Non-pigmented ciliary epithelial cell (primary cell): ENCODE data around the gene TLR5.

Experiments
- DNase-seq: peaks from one replicate; pipeline ENCODE4 v3.0.0-alpha.2; 2010; ENCODE audit warnings: low read depth

TLR5 gene

DNA sequence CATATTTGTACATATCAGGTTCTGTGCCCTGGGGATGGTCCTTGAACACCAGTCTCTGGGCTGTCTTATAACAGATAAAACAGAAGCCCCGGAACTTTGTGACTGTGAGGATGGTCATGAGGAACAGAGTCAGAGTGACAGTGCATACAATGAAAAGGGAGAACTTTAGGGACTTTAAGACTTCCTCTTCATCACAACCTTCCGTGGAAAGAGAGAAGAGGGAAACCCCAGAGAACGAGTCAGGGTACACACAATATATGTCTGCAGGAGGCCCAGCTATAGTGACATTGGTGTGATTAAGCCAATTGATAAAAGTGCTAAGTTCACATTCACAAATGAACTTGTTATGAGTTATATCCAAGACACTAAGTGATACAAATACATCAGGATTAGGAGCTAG, 32.1 kb downstream of the TLR5 start:
- no peak for DNase-seq

DNA sequence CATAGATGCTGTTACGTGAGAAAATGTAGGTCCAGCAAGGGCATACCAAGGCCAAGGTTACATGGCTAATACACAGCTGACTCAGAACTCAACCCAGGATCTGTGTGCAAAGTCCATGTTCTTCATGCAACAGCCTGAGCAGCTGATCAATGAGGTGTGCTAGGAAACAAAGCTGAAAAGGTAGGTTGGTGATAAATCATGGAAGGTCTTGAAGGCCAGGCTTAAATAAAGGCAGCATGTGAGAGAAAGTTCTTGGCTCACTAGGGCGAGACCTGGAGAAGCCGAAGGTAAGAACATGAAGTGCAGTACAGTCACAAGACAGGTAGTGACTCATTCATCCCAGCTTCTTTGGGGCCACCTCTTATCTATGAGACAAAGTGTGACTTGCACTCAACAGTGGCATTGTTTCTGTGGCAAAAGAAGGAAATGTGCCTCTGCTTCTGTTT, 33.4 kb downstream of the TLR5 start:
- no peak for DNase-seq

DNA sequence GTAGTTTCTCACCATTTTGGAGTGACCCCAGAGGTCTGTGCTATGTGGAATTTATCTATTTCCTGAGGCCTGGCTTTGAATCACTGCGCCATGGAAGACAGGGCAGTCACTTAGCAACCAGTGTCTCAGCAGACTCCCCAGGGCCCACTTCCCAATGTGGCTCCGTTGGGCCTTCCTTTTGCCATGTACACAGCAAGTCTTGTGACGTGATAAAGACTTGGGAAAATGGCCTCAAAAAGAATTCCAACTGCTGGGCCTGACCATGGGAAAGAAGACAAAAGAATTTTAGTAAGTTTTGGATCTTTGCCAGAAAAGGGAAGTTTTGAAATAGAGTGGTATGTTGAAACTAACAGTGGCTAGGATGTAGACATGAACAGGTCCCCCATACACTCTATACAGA, 36.2 kb downstream of the TLR5 start:
- no peak for DNase-seq

DNA sequence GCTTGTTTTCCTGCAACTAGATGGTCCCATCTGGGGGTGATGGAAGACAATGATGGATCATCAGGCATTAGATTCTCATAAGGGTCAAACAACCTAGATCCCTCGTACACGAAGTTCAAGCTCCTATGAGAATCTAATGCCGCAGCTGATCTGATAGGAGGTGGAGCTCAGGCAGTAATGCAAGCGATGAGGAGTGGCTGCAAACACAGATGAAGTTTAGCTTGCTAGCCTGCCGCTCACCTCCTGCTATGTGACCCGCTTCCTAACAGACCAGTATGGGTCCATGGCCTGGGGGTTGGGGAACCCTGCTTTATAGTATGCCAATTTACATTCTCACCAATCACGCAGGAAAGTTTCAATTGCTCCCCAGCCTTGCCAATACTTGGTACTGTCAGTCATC, 37.5 kb downstream of the TLR5 start:
- no peak for DNase-seq

DNA sequence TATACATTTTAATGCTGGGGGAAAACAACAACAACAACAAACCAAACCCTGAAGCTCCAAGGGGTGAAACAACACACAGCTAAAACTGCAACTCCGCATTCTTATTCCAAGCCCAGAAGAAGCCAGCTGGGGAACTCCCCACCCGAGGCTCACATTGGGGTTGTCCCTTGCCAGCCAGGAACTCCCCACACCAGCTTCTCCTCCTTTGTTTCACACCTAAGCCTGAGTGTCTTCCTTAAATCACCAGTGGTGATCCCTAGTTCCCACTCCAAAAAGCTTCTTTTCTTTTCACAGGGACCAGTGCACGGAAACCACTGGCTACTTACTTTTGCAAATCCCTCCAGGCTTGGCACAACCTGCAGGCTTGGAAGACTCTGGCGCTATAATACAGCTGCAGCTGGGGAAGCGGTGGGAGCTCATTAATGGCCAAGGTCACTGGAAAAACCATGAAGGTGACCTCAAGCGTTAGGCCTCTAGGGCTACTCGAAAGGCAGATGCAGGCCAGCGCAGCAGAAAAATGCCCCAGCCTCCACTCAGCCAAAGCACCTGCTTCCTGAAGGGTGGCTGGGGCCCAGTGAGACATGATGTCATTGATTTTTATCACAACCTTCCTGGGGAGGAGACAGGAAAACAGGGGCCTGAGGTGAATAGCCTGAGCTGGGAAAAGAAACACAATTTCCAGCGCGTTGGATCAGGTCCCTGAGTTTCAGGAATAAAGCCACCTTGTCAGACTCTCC, 40.1 kb downstream of the TLR5 start:
- DNase-seq: no peak

DNA sequence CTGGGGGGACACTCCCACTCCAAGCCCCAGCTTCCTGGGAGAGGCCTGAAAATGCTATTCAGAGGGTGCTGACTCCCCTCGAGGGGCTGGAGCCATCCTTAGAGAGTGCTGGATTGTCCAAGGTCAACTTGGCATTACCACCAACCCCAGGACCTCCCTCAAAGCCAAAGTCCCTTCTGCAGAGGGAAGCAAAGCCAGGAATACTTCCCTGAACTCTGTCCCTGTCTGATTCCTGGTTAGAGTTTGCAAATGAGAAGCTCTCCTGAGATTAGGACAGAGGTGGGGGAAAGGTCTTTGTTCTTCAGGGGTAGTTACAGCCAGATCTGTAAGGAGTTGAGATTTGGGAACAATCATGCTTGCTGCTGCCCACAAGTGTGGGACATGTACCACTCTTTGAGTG, 45.3 kb downstream of the TLR5 start:
- no peak for DNase-seq

DNA sequence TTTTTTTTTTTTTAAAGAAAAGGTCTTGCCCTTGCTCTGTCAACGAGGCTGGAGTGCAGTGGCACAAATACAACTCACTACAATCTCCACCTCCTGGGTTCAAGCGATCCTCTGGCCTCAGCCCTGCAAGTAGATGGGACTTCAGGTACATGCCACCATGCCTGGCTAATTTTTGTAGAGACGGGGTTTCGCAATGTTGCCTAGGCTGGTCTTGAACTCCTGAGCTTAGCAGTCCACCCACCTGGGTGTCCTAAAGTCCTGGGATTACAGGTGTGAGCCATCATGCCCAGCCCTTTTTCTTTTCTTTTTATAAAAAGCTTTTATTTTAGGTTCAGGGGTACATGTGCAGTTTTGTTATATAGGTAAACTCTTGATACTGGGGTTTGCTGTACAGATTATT, 47.2 kb downstream of the TLR5 start:
- DNase-seq: no peak

DNA sequence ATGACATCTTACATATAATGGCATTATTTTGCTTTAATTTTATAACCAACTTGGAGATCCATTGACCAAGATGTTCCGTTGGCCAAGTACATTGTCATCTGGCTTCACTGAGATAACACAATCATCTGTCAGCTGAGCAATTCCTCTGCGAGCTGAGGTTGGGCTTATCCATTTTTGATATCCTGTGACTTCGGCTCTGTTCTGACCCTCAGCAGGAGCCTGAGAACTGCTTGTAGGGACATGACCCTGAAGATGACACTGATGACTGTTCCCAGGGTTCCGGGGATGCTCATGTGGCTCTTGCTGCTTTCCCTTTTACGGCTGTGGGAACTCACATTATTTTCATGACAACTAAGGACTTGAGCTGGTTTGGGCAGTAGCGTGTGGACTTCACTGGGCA, 51.2 kb downstream of the TLR5 start:
- DNase-seq: no peak

DNA sequence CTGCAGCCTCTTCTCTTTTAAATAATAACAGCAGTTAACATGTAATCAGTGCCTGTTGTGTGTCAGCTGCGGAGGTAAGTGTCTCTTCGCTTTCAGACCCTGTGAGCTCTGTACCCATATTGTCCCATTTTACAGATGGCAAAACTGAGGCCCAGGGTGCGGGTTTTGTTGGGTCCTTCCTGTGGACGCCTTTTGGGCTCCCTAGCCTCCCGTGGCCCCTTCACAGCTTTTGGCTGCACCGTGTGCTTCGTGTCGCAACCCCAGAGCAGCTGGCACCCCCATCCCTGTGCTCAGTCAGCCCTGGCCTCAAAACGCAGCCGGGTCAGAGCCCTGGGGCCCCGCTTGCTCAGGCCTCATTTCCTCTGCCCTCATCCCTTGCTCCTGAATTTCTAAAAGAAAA, 53.8 kb downstream of the TLR5 start:
- no peak for DNase-seq

DNA sequence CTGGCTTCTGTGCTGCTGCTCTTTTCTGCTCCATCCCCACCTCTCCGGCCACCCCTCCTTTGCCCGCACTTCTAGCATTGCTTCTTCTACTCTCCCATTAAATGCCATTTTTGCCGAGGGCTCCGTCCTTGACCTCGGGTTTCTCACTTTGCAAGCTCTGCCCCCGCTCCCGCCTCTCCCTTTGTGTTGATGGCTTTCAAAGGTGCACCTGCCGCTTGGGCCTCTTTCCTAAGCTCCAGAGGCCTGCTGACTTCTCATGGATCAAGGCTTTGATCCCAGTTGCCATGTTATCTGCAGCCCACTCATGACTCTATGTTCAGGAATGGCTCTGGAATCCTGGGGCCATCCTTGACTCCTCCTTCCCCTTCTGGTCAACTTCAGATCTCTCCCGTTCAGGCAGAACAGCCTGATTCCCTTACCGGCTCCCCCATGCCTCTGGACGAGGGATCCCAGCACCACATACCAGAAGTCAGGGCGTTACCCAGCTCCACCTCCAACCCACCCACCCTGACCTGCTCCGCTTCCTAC, 54.3 kb downstream of the TLR5 start:
- no peak for DNase-seq

DNA sequence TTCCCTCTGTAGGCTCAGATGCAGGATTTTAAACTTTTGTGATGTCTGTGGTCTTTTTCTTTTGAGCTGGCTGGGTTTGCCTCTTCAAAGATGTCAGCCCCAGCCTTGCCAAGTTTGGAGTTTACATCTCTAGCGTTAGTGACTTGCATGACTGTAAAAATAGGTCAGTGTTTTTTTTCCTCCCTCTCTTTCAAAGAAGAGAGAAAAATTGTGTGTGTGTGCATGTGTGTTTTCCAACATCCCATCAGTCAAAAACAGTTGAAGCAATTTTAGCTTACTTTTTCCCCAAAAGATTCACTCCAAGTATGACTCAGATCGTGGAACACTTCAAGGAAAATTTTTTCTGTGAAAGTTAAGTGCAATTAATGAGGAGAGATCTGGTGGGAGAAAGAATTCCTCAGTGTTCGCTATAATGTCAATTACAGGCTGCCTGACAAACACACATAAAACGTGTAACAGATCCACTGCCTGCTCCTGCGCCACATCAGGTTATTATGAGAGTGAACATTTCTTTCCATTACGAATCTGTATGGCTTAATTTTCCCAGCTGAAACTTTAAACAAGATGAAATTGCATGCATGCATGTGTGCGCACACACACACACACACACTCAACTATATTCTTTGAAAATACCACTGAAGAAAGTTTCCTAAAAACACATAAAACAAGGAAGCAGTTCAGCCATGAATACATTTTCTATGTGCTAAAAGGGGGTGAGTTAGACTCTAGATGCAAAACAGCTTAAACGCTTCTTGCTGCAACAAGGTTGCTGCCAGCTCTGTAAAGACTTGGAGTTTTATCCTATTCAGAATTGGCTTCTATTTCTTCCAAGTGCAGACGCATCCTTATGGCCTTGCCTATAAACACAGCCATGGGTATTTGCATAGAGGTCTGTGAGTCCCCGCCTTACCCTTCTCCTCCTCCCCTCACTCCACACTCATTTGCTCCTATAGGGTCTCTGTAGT, 55.5 kb downstream of the TLR5 start:
- no peak for DNase-seq

DNA sequence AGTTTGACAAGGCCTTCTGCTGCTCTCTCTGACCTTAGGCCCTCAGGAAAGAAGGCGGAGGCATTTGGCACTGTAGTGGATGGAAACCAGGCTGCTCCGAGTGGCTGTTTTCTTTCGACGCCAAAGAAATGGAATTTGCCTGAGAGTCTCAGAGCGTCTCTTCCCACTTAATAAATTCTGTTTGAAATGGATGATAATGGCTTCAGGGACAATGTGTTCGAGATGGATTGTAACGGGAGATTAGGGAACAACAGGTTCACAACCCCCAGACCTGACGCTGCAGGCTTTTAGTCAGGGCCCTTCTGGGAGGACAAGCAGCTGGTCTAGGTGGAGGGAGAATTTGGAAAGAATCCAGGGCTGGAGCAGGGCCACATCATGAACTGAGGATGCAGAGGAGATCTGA, 58.6 kb downstream of the TLR5 start:
- DNase-seq: no peak

DNA sequence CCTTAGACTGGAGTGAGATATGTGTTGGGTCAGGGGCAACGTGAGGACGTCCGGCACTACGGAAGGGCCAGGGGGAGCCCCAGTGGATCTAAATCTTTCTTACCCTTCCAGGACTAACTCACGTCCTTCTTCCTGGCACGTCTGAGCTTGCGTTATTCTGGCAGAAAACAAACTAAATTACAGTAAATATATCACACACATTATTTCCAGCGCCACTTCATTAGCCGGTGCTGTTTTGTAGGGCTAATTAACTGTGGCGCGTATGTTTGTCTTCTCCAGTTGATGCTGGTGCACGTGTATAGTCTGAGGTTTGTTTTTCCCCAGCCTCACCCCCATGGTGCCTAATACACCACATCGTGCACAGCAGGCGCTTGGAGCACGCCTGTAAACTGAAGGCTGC, 59.2 kb downstream of the TLR5 start:
- DNase-seq: no peak

DNA sequence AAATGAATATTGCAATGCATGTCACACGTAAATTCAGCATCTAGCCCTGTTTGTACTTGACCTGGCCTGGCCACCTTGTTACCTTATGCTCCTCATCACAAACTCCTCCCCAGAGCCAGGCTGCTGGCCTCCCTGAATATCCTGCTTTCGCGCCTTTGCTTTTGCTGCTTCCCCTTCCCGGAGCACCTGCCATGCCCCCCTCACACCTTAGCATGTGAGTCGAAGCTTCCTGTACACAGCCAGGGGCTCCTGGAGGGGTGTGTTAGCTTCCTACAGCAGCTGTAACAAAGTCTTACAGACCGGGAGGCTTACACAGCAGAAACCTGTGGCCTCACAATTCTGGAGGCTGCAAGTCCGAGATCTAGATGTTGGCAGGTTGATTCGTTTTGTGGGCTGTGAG, 60.1 kb downstream of the TLR5 start:
- DNase-seq: no peak

DNA sequence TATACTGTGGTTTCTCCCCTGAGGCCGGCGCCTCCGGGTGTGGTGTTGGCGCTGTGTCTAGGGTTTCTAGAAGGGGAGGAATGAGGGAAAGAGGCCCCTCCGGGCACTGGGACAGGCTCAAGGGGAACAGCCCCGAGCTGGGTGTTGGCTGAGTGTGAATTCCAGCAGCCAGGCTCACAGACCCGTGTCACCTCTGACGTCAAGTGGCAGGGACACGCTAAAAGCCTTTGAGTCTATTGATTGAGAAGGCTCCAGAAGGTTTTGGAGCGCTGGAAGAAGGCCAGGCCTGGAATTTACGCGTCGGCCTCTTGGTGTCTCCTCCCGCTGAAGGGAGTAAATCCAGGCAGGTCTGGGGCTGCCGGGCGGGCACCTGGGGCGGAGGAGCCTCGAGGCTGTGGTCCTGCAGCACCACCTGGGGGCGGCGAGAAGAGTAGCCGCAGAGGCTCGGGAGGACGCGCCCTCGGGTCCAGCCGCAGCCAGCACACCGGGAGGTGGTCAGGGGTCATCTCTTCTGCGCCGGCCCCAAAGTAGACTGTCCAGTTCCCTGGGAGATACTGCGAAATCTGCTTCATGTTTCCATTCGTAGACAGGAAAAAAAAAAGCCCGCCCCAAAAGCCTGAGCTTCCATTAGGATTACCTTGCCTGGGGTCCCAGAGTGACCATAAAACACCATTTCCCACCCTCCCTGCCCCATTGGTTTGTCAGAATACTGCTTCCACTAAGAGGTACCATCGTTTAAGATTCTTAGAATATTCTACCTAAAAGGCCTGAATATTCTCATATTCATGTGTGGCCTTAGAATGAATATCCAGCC, 61.7 kb downstream of the TLR5 start:
- peak; percentile 32 for DNase-seq

DNA sequence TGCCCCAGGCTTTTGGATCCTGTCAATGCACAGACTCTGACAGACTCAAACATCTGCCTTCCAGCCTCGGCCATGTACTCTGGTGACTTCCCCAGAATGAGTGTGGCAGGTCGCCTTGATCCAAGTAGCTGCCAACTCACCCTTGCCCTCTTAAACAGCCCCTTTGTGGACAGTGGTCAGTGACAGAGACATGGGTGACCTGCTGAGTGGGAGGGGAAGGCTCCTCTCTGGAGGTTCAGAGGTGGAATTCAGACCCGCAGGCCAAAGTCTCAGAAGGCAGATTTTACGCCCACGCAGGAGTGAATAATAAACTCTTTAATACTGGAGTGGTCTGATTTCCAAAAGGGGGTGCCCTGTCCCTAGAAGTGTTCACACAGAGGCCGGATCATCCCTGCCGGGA, 63.5 kb downstream of the TLR5 start:
- DNase-seq: no peak

DNA sequence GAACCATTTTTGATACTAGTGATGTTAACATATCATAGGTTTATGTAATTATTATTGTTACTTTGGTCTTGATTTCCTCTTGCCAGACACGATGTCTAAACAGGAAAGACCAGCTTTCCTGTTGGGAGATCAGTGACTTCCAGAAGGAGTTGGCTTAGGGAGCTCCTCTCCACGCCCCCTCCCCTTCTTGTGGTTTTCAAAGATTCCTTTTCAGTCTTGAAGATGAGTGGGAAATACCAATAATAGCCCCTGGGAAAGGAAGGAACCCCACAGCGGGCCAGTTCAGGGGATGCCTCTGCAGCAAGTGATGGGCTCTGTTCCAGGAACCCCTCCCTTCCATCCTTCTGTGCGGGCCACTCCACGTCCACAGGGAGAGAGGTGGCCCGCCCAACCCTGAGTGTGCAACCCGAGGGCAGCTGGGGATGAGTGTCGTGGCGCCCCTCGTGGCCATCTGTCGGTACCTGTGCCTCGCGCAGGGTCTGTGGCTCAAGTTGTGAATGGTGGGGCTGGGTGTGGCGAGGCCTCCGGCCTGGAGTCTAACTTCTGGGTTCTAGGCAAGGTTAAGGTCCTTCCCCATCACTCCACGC, 65.7 kb downstream of the TLR5 start:
- no peak for DNase-seq

DNA sequence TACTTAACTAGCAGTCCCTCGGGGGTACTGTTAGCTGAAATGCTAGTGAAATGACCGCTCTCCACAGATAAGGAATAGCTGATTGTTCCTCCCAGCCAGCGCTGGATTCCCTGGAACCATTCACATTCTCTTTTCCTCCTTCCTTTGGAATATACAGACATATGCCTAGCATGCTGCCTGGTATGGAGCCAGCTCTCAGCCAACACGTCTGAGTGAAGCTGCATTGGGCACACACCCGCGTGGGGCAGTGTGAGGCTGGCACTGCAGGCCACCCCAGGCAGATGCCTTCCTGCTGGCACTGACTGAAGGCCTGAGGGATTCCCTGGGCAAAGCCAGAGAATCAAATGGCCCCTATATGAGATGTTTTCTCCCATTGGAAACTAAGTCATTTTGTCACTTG, 66.7 kb downstream of the TLR5 start:
- DNase-seq: no peak

DNA sequence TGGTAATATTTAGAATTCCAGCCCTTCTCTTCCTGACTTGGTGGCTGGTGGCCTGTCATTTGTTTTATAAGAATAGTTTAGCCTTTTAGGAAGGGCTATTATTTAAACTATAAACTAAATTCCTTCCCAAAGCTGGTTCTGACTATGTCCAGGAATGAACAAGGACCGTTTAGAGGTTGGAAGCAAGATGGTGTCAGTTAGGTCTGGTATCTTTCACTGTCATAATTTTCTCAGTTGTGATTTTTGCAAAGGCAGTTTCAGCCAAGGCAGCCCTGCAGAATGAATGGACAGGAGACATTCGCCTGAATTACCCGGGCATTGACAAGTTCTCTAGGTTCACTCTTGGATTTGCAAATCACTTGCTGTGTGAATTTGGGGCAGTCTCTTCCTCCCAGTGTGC, 67.2 kb downstream of the TLR5 start:
- DNase-seq: no peak

DNA sequence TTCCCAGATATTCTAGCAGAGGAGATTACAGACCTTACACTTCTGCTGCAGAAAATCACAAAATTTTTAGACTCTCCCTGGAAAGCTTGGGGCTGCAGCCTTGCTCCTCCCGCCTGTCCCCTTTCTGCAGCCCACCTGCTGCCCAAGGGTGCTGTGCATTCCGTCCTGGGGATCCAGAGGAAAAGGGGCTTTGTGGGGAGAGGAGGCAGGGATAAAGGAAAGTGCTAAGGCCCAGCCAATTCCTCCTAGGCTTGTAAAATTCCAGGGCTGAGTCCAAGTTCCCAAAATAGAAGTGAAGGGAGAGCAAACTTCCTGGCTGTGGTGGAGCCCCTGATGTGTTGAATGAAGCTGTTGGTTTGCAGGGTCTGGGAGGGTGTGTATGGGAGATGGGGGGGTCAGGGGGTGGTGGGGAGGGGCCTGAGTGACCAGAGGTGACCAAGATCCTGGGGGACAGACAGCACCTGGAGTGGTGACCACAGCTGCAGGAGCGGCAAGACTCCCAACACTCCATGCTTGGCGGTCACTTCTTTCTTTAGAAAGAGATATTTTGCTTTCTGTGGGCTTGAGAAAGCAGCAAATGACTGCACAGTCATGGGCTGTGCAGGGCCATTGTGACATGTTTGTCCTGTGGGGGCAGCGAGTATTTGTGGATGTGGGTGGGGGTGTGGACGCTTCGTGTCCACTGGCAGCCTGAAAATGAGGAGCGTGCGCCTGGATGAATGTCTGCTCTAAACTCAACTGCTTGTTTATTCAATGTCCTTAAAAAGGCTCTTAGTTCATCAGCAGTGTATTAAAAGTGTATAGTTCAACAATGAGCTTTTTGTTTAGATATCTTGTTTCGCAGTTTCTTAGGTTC, 68.4 kb downstream of the TLR5 start:
- DNase-seq: no peak
